HG03565 (cell line): ENCODE data around the gene RTN4RL1.

ENCODE experiments used
- ATAC-seq: cut with Tn5 transposase; IDR thresholded peaks from one replicate; pipeline ENCODE4 v1.9.1; 2021; ENCODE audit warnings: mild to moderate bottlenecking, moderate library complexity; ENCODE audit not compliant: unreplicated experiment

RTN4RL1 gene

DNA sequence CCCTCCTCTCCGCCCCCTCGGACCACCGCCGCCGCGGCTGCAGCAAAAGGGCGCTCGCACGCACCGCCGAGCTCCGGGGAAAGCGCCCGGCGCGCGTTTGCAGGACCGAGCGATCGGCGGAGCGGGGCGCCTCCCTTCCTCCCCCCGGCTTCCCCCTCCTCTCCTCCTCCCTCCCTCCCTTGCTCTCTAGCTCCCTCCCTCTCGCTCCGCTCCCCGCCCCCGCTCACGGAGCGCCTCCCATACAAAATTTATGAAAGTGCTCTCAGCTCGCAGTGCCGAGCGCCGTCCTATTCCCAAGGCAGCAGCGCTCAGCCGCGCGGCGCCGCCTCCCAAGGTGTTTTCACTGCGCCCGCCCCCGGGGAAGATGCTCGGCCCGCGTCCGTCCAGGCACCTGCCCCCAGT is at the start of gene RTN4RL1:
RTN4RL1 (minus strand) TSS at position 115 of the 402 bp plus-strand sequence. CDS start 469 bp downstream, outside the sequence.
- ATAC-seq = no peak

- no peak for ATAC-seq
Observed at GRCh38 chr17:2074919-2075318, 49.8 kb upstream of the RTN4RL1 start.

- ATAC-seq = no peak
Observed at GRCh38 chr17:2071455-2072281, 46.5 kb upstream of the RTN4RL1 start.

- no peak for ATAC-seq
Observed at GRCh38 chr17:2071024-2071385, 45.9 kb upstream of the RTN4RL1 start.

DNA sequence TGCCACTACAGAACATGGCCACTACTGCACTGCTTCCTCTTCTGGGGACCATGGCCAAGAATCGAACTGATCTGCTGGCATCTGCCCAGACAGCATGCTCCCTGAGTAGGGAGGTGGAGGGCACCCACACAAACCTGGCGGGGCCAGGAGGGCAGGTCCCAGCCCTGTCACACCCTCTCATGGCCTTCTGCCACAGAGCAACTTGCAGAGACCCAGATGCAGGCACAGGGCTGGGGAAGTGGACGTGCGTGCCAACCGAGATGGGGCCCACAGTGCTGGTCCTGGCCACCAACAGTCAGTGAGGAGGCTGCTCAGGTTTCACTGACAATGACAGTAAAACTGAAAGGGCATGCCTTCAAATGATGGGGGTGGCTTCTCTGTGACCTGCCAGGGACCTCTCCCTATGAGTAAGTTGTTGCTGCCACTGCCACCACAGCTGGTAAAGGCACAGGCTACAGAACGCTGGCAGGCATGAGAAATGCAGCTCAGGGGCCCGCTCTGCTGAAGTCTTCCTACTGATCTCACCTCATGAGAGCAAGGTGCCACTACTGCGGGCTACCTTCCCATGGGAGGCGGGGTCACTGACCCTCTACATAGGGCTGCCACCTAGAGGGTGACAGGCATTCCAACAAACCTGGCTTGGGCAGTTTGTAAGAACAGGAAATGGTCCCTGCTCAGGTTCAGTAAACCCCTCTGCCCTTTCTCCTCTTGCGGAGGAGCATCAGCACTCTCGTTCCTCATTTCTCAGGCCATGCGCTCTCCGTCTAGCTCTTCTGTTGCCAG is 45.3 kb upstream of the RTN4RL1 start:
- peak; percentile 62 for ATAC-seq

DNA sequence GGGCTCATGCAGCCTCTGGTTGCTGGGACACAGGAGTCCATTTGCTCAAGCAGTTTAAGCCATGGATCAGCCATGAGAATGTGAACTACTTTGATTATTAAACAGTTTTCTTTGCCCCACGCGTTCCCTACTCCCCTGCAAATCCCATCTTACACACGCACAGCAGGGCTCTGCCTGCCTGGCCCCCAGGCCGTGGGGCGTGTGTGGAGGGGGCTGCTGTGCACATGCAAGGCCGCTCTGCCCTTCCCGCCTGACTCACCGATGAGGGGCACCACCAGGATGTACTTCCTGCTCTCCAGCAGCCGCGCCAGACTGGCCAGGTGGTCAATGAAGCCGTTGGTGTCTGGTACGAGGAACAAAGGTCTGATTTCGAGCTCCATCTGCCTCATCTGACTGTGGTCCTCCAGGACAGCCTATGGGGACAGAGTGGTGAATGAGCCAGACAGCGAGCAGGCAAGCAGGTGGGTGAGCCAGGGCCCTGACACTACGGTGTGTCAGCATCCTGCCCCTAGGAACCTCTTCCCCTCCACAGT is 43.5 kb upstream of the RTN4RL1 start:
- ATAC-seq = no peak

- ATAC-seq = no peak
Observed at GRCh38 chr17:2068031-2068518, 42.9 kb upstream of the RTN4RL1 start.

- ATAC-seq = no peak
Observed at GRCh38 chr17:2067608-2068024, 42.5 kb upstream of the RTN4RL1 start.

DNA sequence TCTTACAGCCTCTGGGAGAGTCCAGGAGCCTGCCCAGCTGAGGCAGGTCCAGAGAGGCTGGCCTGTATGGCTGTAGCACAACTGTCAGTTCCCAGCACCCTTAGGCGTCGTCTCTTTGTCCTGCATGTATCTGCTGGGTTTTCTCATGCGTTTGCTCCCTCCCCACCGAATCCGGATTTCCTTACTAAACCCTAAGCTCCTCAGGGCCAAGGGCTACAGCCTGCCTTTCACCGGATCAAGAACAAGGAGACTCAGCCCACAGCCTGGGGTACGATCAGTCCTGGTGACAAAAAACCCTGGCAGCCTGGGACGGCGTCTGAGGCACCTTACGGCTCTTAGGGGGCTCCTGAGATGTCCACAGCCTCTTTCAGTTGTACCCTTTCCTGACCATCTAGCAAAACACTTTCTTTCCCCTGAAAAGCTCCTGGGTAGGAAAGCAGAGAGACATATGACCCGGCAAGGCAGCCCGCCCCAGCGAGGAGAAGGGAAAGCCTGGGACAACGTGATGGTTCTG is 42.0 kb upstream of the RTN4RL1 start:
- ATAC-seq = no peak

GRCh38 chr17:2065949-2066400 is 40.8 kb upstream of the RTN4RL1 start:
- ATAC-seq = no peak

DNA sequence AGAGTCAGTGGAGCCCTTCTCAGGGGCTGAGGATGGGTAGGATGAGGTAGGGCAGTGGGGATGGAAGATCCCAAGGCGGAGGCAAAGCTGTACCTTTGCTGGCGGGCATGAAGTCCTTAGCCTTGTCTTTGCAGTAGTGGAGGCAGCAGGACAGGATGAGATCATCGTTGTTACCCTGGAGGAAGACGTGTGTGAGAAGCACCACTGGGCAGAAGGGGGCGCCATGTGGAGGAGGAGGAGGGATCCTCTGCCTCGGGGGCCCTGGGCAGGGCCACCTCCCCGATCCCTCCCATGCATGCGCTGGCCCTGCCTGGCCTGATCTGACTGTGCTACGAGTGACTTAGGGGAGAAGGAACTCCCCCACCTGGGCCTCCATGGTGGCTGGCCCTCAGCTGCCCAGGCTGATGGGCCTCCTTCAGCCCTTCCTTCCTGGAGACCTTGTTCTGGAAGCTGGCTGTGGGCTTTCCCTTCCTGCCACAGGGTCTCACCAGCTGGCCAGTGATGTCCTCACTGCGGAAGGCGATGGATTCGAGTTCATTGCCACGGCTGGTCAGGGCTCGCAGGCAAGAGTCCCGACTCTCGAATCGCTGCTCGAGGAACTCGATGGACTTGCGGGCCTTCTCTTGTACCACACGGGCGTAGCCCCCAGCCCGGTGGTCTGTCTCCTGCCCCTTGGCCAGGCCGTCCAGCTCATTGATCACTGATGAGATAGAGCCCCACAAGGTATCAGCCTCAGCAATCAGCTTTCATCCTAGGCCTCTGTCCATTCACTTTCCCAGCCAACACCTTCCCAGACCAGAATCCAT is 40.0 kb upstream of the RTN4RL1 start:
- no peak for ATAC-seq

DNA sequence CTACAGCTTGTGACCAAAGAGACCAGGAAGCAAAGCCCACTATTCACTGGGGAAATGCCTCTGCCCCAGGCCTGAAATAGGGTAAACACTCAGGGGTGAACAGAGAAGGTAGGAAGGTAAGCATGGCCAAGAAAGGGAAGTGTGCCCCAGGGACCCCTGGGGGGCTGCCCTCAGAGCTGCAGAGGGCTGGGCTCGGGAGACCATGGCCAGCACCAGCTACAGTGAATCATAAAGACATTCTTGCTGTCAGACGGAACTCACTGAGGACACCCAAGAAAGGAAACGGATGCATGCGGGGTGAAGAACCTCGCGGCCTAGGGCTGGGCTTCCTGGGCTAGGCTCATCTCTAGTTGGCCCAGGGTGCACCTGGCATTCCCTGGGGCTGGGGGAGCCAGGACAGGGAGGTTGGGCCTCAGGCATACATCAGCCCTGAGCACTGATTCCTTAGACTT is 39.4 kb upstream of the RTN4RL1 start:
- no peak for ATAC-seq

DNA sequence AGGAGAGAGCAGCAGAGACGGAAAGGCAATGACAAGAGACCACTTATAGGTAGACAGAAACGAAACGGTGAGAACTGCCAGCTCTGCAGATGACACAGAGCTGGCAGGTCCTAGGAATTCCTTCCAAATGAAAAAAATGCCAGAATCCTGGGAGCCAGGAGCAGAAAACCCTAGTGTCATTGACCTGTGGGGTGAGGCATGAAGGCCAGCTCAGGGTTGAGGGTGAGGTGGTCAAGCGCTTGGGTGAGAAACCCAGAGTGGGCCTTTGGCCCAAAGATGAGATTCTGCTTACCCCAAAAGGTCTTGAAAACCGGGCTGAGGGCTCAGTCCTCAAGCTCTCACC is 39.0 kb upstream of the RTN4RL1 start:
- ATAC-seq = no peak

GRCh38 chr17:2063261-2064146 is 38.4 kb upstream of the RTN4RL1 start:
- ATAC-seq = no peak

DNA sequence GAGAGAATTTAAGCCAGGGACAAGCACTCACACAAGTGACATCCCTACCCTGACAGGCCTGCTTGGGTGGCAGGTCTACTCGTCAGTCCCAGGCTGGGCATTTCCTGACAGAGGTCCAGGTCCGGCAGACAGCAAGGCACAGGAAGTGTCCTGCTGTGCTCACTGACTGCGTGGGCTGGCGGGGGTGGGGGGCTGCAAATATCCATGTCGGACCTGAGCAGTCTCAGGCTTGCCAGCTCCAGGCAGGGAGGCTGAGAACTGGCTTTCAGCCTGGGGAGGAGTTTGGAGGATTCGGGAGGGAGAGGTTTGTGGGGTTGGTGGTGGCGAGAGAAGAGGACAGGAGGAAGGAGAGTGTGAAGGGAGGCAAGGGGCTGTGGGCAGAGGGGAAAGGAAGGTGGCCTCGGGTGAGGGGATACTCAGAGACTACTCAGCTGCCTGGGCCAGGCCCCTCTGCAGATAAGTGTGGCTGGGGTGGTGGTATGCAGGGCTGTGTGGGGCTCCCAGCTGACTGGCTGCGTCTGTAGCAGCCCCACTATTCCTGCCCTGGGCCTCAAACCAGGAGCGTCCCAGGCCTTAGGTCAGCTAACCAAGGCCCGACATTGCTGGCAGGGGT is 37.5 kb upstream of the RTN4RL1 start:
- no peak for ATAC-seq

DNA sequence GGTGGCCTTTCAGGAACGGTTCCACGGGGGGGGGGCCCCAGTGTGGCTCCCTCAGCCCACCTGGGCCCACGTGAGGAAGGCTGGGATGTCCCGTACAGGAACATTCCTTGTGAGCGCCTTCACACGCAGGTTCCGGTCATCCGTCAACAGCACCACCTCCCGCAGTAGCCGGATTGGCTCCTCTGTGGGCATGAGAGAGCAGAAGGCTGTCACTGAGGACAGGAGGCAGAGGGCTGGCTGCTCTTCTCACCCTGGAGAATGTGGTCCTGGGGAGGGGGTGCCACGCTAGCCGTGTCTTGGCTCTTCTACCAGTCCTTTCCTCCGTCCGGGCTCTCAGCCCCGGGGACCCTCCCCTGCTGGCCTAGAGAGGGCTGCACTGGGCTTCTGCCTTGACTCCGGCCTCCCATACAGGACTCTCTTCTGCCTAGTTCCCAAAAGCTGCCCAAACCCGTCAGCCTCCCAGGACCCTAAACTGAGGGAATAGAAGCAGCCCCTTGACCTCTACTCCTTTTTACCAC is 36.4 kb upstream of the RTN4RL1 start:
- ATAC-seq = no peak

DNA sequence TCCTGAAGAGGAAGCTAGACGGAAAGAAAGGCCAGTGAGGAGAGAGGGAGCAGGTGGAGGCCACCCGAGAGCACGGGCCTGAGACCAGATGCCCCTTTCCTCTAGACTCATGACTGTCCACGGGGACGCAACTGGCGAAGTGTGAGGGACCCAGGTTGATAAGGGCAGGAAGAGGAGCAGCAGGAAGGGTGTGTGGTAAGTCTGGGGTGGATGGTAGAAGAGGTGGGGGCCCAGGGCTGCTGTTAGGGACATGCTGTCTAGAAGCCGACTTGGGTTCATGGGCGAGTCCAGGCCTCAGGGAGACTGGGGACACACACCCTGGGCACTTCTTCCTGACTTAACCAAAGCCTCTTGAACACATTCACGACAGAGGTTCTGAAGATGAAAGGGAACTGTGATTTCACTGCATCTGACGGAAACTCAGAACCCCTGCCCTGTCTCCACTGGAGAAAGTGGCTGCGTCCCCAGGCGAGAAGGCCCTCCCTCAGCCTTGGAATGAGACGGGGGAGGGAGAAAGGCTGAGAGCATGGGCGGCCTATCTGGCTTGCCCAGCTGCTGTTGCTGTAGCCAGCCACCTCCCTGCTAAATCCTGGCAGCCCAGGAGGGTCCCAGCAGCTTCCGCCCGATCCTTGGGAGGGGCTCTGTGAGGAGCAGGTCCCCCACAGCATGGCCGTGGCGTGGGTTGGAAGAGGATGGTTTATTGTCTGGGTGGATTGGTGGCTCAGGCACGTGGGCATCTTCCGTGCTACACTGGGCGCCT is 35.7 kb upstream of the RTN4RL1 start:
- no peak for ATAC-seq

GRCh38 chr17:2060385-2060658 is 35.2 kb upstream of the RTN4RL1 start:
- no peak for ATAC-seq
